Keratinocyte (primary cell): ENCODE results near the gene KCNJ15. TPM values are rescaled to one million over a fixed set of nuclear protein-coding genes. Genes with fewer than 3 reads are reported as not detected.

Experiments
- DNase-seq: peaks from one replicate; pipeline ENCODE4 v3.0.0-alpha.2; 2011; ENCODE audit warnings: low read depth, missing footprints, low spot score
- FAIRE-seq: peaks from 2 replicates; lab custom pipeline; 2011; peaks lifted over from hg19 to GRCh38; lab: Jason Lieb, UNC
- H2AFZ ChIP-seq: 2 replicates; pipeline ENCODE4 v1.6.0; 2012; ENCODE audit warnings: low read length, control low read depth, inconsistent platforms; ENCODE audit not compliant: control insufficient read depth
- H3K27ac ChIP-seq: 2 replicates; pipeline ENCODE4 v1.5.1; 2011; ENCODE audit warnings: low read length; ENCODE audit not compliant: control insufficient read depth, insufficient read depth
- H3K27me3 ChIP-seq: 3 replicates; pipeline ENCODE4 v1.6.0; 2011; ENCODE audit warnings: low read length; ENCODE audit not compliant: control insufficient read depth, insufficient read depth; ENCODE audit errors: extremely low read depth
- H3K36me3 ChIP-seq, 2 experiments: 2 replicates in 1 of 2; 3 replicates in 1 of 2; pipeline ENCODE4 v1.5.1; 2011; ENCODE audit warnings: low read length in 2 of 2, mild to moderate bottlenecking in 1 of 2; ENCODE audit not compliant: control insufficient read depth in 2 of 2, insufficient read depth in 2 of 2; ENCODE audit errors: extremely low read depth in 1 of 2
- H3K4me1 ChIP-seq: 3 replicates; pipeline ENCODE4 v1.5.1; 2011; ENCODE audit warnings: low read length; ENCODE audit not compliant: control insufficient read depth, insufficient read depth; ENCODE audit errors: extremely low read depth
- H3K4me2 ChIP-seq: 3 replicates; pipeline ENCODE4 v1.6.0; 2011; ENCODE audit warnings: low read depth, low read length; ENCODE audit not compliant: control insufficient read depth, insufficient read depth; ENCODE audit errors: extremely low read depth
- H3K4me3 ChIP-seq, 3 experiments: fragments of 200-600 bp in 1 of 3; sonication (generic) in 1 of 3; 2 replicates in 2 of 3; 3 replicates in 1 of 3; pipeline ENCODE4 v1.5.1; 2011 to 2016; ENCODE audit warnings: low read length in 3 of 3, mild to moderate bottlenecking in 3 of 3, control low read depth in 2 of 3, inconsistent platforms in 1 of 3, low read depth in 1 of 3, mixed read lengths in 1 of 3, mixed run types in 1 of 3, moderate library complexity in 1 of 3; ENCODE audit not compliant: control insufficient read depth in 2 of 3, insufficient read depth in 2 of 3; ENCODE audit errors: extremely low read depth in 1 of 3
- H3K79me2 ChIP-seq: 2 replicates; pipeline ENCODE4 v1.6.0; 2012; ENCODE audit warnings: low read length; ENCODE audit not compliant: control insufficient read depth, insufficient read depth
- H3K9ac ChIP-seq: 3 replicates; pipeline ENCODE4 v1.6.0; 2011; ENCODE audit warnings: low read length; ENCODE audit not compliant: control insufficient read depth, insufficient read depth; ENCODE audit errors: extremely low read depth
- H3K9me1 ChIP-seq: 3 replicates; pipeline ENCODE4 v1.6.0; 2011; ENCODE audit warnings: low read length; ENCODE audit not compliant: control insufficient read depth, insufficient read depth; ENCODE audit errors: extremely low read depth
- H3K9me3 ChIP-seq: 2 replicates; pipeline ENCODE4 v1.5.1; 2012; ENCODE audit warnings: low read depth, low read length; ENCODE audit not compliant: control insufficient read depth
- H4K20me1 ChIP-seq: 3 replicates; pipeline ENCODE4 v1.6.0; 2011; ENCODE audit warnings: low read length; ENCODE audit not compliant: control insufficient read depth, insufficient read depth; ENCODE audit errors: extremely low read depth
- EZH2 ChIP-seq: IDR thresholded peaks from one replicate; pipeline ENCODE4 v1.6.1; 2012; ENCODE audit warnings: inconsistent platforms, mild to moderate bottlenecking, low read length, moderate library complexity
- dilution Hi-C: fragments of 300-500 bp; cut with MboI; formaldehyde crosslinking; loops from one replicate; pipeline ENCODE4 v1.7.0; 2020; ENCODE audit warnings: low sequenced_read_pairs; ENCODE audit not compliant: extremely low pct_ligation_motif_present
- polyA plus RNA-seq, 5 experiments: library from polyadenylated mRNA; depleted of rRNA in 3 of 5; stranded (reverse) in 3 of 5; stranded (forward) in 1 of 5; unstranded in 1 of 5; fragments of >200 nt; gene quantifications; 1 replicate in 1 of 5; 2 replicates in 3 of 5; 3 replicates in 1 of 5; pipeline versions ENCODE4 v1.2.1 to v1.2.3, GENCODE V29; 2011 to 2012; ENCODE audit warnings: missing spikeins in 2 of 5, low read depth in 1 of 5, low replicate concordance in 1 of 5
- TF ChIP-seq, protein P1 (sequence below), 3 experiments: IDR thresholded peaks in 1 of 3; conservative IDR thresholded peaks in 1 of 3; optimal IDR thresholded peaks in 1 of 3; 2 replicates in 2 of 3; 3 replicates in 1 of 3; pipeline versions ENCODE3 to v1.5.1; 2011; ENCODE audit warnings: low read length in 3 of 3, mild to moderate bottlenecking in 3 of 3, moderate library complexity in 2 of 3, control low read depth in 1 of 3, inconsistent platforms in 1 of 3; ENCODE audit not compliant: insufficient read depth in 2 of 3; ENCODE audit errors: extremely low read depth in 1 of 3

KCNJ15 gene
- polyA plus RNA-seq, 1 donor (not counting 4 experiments of a cell fraction or from before 2014, with no cell fraction given): 76.3 TPM

DNA sequence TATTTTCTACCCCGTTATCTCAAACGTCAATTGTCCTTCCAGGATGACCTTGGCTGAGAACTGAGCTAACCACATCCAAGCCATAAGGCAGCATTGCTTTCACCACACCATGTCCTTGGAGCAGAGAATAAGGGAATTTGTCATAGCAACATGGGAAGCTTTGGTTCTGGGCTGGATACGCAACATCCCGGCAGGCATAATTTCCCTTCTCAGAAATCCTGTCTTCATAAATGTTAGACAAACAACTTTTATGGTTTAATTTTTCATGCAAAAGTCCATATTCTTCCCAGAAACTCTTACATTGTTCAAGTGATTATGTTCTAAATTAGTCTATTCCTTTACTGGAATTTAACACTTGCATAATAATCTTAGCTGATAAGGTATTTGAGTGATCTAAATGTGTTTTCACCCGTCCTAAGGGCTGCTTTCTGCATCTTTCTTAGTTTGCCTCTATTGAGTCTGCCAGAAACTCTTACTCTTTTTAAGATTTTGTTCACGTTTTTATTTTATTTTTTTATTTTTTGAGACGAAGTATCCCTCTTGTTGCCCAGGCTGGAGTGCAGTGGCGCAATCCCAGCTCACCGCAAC, 51.8 kb downstream of the KCNJ15 start:
- FAIRE-seq: no peak
- H3K4me3 ChIP-seq: no peak overlapping the region
- no peak overlapping the region for H3K9ac ChIP-seq
- H2AFZ ChIP-seq: no peak overlapping the region
- DNase-seq: no peak
- TF ChIP-seq, protein P1, sequence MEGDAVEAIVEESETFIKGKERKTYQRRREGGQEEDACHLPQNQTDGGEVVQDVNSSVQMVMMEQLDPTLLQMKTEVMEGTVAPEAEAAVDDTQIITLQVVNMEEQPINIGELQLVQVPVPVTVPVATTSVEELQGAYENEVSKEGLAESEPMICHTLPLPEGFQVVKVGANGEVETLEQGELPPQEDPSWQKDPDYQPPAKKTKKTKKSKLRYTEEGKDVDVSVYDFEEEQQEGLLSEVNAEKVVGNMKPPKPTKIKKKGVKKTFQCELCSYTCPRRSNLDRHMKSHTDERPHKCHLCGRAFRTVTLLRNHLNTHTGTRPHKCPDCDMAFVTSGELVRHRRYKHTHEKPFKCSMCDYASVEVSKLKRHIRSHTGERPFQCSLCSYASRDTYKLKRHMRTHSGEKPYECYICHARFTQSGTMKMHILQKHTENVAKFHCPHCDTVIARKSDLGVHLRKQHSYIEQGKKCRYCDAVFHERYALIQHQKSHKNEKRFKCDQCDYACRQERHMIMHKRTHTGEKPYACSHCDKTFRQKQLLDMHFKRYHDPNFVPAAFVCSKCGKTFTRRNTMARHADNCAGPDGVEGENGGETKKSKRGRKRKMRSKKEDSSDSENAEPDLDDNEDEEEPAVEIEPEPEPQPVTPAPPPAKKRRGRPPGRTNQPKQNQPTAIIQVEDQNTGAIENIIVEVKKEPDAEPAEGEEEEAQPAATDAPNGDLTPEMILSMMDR (optimal IDR thresholded peaks at IDR 0.05 in 1 of 3, IDR thresholded peaks at IDR 0.05 in 1 of 3, conservative IDR thresholded peaks at IDR 0.05 in 1 of 3; ENCODE audit: extremely low read depth in 1 of 3, insufficient read depth in 2 of 3, low read length in 3 of 3): no peak
- no peak for TF ChIP-seq EZH2
- H3K27me3 ChIP-seq: no peaks in the 10 kb centered on the region
- H3K79me2 ChIP-seq: no peaks in the 10 kb centered on the region
- no peak overlapping the region for H3K27ac ChIP-seq
- no peaks in the 10 kb centered on the region for H3K9me3 ChIP-seq
- H3K36me3 ChIP-seq: no peaks in the 10 kb centered on the region
- H3K4me1 ChIP-seq: peaks cover 6% of the 10 kb centered on the region
- no peak overlapping the region for H3K4me2 ChIP-seq
- H3K9me1 ChIP-seq: no peaks in the 10 kb centered on the region
- dilution Hi-C loops: no loop called here
- no peaks in the 10 kb centered on the region for H4K20me1 ChIP-seq

DNA sequence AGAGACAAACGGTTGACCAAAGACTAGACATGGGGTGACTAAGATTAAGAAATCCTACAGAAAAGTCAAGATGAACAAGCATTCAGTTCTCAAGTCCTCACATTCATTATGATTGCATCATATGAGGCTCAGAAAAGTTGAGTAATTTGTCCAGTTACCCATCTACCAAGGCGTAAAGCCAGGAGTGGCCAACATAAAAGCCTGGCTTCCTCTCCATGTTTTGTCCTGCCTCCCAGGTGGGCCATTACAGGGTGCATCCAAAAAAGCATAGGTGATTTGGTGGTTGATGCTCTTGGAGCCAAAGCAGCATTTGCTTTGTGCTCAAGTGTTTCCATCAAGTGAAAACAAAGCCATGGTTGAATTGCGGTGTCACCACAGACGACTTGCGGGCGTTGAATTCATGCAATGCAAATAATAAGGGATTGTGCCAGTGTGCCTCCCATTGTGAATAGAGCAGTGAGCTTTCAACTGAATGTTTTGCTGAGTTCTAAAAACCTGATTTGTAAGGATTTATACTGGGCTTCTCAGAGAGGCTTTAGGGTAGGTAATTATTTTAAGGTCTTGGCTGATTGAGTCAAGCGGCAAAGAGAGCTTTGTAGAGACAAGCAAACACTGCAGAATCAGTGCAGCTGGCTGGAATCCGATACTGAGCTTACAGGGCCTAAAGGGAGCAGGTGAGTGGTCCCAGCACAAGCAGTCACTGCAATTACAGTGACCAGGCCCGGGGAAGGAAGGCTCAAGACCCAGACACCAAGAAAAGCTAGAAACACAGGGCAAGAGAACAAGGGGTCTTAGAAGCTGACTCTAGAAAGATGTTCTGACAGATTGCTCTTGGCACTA, 54.1 kb downstream of the KCNJ15 start:
- FAIRE-seq: no peak
- no peaks in the 10 kb centered on the region for H4K20me1 ChIP-seq
- no peak for DNase-seq
- no peaks in the 10 kb centered on the region for H3K79me2 ChIP-seq
- no peak overlapping the region for H3K4me3 ChIP-seq
- dilution Hi-C loops: no loop called here
- H3K27ac ChIP-seq: no peak overlapping the region
- H3K36me3 ChIP-seq: no peaks in the 10 kb centered on the region
- H3K27me3 ChIP-seq: no peaks in the 10 kb centered on the region
- no peak for TF ChIP-seq EZH2
- TF ChIP-seq, protein P1 (optimal IDR thresholded peaks at IDR 0.05 in 1 of 3, IDR thresholded peaks at IDR 0.05 in 1 of 3, conservative IDR thresholded peaks at IDR 0.05 in 1 of 3; ENCODE audit: extremely low read depth in 1 of 3, insufficient read depth in 2 of 3, low read length in 3 of 3): no peak
- no peak overlapping the region for H3K4me2 ChIP-seq
- no peaks in the 10 kb centered on the region for H3K9me3 ChIP-seq
- H3K9me1 ChIP-seq: no peaks in the 10 kb centered on the region
- no peak overlapping the region for H2AFZ ChIP-seq
- peaks cover 6% of the 10 kb centered on the region for H3K4me1 ChIP-seq
- H3K9ac ChIP-seq: no peak overlapping the region
